Stimulated activated CD8-positive, alpha-beta memory T cell treated with anti-CD3 and anti-CD28 coated beads, Interleukin-2, amount 100 ng/mL, for 48 hours (primary cell): ENCODE measurements around the gene PAFAH1B1.
"Not testable (repeated sequence)": the region's sequence is repeated elsewhere in the genome, so short reads cannot be mapped to it uniquely, and the experiment has no call there.

Experiments
- DNase-seq, 2 donors: peaks; one replicate each; pipeline ENCODE4 v3.0.0-alpha.2; 2020; ENCODE audit warnings: low read depth in 2 of 2

Gene PAFAH1B1

DNA sequence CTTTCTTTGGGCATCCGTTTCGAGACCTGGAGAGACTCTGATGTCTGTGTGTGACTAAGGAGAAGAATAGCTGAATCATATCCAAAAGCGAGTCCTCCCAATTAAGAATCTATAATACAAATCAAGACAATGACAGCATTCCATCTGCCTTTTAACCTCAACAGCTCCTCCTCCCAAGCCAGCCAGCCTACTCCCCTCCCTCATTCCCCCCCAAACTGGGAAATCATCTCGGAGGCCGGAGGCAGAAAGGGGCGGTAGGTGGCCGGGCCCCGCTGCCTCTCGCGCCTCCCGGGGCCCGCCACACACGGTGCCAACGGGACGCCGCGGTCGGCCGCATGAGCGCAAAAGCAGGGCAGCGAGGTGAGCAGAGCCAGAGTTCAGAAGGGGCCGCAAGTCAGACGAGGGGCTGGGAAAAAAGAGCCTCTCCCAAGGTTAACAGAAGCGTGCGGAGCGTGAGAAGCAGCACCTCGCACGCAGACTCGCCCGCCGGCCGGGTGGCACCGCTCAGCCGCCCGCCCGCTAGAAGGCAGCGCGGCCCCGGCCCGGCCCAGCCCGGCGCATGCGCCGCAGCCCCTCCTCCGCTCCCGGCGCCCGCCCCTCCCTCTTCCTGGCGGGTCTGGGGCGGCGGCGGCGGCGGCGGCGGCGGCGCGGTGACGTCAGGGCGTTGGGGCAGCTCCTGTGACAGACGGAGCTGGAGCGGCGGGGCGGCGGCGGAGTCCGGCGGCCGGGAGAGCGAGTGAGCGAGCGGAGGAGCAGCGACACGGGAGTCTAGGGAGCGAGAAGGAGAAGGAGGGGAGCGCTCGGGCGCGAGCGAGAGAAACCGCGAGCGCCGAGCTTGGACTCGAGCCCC, at the start of gene PAFAH1B1:
Gene PAFAH1B1, plus strand, starts transcription at position 684 of the 850 bp plus-strand sequence. CDS start 44,635 bp downstream, outside the sequence.
- DNase-seq = peak; percentile 91 to 95

DNA sequence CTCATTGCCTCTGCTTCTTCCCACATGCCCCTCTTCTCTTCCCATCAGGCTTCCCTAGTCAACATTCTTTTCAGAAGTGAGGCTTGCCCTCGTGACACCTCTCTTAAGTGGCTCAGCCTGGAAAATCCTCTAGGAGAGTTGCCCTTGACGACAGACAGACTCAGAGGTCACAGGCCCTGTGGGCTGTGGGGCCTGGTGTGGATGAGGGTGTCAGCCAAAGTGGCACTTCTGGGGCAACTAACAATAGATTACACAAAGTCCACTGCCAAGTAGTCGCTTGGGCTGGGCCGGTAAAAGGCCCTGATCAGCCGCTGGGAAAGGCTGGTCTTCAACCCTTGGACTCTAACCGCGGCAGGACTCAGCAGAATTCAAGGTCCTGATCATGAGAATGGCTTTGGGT, 48.1 kb upstream of the PAFAH1B1 start:
- DNase-seq = no peak

DNA sequence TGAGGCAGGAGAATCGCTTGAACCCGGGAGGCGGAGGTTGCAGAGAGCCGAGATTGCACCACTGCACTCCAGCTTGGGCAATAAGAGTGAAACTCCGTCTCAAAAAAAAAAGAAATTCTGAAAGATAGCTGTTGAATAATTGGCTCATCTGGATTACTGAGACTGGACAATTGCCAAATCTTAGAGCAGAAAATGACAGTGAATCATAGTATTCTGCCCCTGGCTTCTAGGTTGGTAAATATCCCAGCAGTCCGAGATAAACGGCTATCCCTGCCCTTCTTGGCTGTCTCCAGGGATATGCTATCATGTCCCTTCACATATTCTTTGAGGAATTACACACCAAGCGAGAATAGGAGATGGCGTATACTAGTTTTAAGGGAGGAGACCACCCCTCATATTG, 46.3 kb upstream of the PAFAH1B1 start:
- no peak for DNase-seq

DNA sequence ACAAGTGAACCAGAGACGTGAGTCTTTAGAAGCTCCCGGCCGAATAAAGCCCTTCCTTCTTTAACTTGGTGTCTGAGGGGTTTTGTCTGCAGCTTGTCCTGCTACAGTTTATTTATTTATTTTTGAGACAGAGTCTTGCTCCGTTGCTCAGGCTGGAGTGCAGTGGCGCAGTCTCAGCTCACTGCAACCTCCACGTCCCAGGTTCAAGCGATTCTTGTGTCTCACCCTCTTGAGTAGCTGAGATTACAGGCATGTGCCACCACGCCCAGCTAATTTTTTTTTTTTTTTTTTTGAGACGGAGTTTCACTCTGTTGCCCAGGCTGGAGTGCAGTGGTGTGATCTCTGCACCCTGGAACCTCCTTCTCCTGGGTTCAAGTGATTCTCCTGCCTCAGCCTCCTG, 45.4 kb upstream of the PAFAH1B1 start:
- not testable (repeated sequence) for DNase-seq

DNA sequence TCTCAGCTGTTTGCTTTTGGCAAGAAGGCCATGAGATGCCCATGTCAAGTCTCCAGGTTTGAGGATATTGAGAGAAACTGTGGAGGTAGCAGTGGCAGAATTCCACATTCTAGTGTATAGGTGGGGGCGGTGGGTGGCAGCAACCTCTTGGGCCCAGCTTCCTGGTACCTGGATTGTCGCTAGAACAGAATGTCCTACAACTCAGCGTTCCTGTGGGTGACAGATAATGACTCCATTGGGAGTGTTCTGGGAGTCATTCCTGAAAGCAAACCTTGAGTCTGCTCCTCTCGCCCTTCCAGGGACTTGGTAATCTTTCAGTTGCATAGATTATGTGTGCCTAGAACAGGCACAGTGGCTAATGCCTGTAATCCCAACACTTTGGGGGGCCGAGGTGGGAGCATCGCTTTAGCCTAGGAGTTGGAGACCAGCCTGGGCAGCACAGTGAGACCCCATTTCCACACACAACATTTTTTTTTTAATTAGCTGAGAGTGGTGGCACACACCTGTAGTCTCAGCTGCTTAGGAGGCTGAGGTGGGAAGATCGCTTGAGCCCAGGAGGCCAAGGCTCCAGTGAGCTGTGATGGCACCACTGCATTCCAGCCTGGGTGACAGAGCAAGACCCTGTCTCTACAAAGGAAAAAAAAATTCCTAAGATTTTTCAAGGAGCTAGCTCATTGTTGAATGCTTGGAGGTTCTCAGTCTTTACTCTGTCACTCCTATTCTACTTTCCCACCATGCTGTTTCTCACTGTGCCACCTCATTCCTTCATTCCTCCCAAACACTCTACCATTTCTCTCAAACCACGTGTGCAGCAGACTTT, 43.9 kb upstream of the PAFAH1B1 start:
- DNase-seq = no peak

DNA sequence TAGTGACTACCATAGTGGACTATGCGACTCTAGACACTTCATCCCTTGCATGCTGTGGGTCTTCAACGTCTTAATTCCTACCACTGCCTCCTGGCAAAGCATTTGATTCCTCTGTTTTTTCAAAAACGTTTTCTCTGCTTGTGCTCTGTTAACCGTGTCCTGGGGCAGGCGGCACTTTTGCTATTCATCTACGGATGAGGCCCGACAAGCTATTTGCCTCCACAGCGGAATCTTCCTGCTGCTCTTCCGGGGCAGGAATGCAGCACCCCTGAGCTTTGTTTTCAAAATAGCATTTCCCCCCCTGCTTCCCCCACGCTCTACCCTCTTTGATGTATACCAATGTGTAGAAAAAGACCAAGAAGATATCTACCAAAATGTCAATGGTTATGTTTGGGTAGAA, 42.0 kb upstream of the PAFAH1B1 start:
- DNase-seq = no peak

DNA sequence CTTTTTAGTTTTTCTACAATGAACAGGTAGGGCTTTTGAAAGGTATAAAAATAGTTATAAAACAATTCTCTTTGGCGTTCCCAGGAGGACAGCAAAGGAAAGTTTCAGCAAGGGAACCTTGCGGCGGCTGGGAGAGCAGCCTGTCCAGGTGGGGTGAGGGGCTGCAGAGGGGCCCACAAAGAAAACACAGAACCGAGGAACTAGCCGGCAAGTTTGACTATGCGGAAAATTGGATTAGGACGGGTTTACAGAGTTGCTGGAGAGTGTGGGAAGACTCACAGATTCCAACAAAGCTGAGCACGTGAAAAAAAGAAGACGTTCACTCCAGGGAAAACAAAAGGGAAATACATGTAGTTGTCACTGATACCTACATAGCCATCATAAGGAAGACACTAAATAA, 41.5 kb upstream of the PAFAH1B1 start:
- DNase-seq = no peak

DNA sequence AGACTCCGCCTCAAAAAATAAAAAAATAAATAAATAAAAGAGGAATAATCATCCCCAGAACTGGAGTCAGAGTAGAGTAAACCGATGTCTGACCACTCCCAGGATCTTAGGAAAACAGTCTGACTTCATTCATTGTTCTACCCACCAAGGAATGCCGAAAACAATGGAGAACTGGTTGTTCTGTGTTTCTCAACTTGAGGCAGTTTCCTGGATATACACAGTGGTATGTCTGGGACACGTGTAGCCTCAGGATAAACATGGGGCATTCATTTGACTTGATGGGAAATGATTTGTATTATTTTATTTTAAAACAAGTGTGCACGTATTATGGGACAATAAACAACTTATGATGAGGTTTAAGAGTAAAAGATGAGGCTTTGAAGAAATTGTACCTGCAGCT, 32.8 kb upstream of the PAFAH1B1 start:
- no peak for DNase-seq

DNA sequence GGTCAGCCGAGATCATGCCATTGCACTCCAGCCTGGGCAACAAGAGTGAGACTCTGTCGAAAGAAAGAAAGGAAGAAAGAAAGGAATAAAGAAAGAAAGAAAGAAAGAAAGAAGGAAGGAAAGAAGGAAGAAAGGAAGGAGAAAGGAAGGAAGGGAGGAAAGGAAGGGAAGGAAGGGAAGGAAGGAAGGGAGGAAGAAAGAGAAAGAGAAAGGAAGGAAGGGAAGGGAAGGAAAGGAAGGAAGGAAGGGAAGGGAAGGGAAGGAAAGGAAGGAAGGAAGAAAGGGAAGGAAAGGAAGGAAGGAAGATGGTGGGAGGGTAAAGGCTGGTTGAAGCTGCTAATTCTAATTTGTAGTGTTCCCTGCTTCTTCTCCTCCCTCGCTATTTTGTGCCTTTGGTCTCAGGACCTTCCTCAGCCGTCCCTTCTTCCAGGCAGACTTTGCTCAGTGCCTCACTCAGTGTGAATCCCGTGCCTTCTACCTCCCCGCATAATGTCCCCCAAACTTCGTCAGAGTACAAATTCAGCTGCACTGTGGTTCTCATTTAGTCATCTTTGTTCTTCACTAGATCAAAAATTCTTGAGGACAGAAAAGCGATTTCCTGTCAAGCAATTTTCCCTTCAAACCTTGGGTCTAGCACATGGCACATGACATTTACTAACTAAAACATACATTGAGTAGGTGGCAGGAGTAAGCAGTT, 31.1 kb upstream of the PAFAH1B1 start:
- DNase-seq = no peak

DNA sequence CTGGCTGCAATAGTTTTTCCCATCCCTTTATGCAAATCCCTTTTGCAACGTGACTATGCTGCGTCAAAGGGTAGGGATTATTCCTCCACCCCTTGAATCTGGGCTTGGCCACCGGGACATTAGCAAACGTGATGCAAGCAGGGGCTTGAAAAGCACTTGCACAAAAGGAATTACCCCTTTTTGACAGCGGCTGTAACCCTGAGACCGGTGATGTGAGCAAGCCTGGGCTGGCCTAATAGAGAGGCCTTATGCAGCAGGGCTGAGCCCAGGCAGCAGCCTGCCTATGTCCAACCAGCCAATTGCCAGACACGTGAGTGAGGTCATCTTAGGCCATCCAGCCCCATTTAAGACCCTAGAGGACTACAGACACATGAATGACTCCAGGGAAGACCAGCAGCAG, 30.4 kb upstream of the PAFAH1B1 start:
- no peak for DNase-seq

DNA sequence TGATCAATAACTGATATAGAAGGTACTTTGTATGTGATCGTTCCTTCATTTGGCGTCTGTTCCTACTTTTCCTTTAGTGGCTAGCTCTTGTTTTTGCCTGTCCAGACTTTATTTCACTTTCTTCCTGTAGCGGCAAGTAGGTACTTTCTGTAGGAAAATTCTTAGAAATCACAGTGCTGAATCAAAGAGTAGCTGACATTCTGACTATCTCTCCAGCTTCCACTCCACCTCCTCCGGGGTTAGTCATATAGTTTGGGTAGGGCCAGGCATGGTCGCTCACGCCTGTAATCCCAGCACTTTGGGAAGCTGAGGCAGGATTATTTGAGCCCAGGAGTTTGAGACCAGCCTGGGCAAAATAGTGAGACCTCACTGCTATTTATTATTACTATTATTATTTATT, 29.9 kb upstream of the PAFAH1B1 start:
- DNase-seq = no peak

DNA sequence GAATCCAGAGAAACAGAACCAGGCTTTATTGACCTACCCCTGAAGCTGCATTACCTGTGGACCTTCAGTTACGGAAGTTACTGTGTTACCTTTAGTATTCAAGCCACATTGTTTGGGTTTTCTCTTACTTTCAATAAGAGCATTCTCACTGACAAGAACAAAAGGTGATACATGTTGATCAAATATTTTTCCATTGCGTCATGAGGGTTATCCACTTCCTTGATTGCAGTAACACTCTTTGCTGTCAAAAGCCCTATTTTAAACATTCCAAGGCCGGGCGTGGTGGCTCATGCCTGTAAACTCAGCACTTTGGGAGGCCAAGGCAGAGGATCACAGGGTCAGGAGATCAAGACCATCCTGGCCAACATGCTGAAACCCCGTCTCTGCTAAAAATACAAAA, 28.6 kb upstream of the PAFAH1B1 start:
- DNase-seq = no peak

DNA sequence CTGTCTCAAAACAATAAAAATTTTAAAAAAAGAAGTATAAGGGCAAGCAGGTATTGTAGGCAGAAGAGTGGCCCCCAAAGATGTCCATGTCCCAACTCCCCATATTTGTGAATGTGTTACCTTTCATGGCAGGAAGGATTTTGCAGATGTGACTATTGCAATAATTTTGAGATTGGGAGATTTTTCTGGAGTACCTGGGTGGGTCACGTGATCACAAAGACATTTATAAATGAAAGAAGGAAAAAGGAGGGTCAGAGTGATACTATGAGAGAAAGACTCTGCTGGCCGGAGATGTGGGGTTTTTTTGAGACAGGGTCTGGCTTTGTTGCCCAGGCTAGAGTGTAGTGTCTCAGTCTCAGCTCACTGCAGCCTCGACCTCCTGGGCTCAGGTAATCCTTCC, 27.4 kb upstream of the PAFAH1B1 start:
- no peak for DNase-seq

DNA sequence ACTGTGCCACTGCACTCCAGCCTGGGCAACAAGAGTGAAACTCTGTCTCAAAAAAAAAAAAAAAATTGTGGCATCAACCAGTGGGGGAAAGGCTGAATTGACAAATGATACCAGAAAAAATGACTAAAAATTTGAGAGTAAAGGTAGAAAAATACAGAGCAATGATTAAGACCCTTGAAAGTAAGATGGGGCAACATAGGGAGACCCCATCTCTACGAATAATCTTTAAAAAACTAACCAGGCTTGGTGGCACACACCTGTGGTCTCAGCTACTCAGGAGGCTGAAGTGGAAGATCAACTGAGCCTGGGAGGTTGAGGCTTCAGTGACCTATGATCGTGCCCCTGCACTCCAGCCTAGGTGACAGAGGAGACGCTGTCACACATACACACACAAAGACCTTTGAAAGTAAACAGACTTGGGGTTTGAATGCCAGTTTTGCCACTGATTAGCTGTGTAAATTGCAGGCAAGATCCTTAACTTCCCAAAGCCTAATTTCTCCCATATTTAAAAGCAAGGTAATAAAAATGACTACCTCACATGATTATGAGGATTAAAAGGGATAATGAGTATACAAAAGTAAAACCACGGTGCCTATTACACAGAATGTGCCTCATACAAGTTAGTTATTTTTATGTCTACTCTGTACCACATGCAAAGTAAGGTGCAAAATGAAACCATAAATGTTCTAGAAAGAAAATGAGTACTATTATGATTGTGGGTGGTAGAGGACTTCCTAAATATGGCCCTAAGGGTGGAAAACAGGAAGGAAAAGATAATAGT, 21.7 kb upstream of the PAFAH1B1 start:
- no peak for DNase-seq

DNA sequence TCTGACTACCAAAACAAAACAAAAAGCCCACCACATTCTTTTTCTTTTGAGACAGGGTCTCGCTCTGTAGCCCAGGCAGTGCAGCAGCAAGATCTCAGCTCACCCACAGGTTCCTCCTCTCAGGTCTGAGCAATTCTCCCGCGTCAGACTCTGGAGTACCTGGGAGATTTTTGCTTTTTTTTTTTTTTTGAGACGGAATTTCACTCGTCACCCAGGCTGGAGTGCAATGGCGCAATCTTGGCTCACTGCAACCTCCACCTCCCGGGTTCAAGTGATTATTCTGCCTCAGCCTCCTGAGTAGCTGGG, 21.2 kb upstream of the PAFAH1B1 start:
- not testable (repeated sequence) for DNase-seq

DNA sequence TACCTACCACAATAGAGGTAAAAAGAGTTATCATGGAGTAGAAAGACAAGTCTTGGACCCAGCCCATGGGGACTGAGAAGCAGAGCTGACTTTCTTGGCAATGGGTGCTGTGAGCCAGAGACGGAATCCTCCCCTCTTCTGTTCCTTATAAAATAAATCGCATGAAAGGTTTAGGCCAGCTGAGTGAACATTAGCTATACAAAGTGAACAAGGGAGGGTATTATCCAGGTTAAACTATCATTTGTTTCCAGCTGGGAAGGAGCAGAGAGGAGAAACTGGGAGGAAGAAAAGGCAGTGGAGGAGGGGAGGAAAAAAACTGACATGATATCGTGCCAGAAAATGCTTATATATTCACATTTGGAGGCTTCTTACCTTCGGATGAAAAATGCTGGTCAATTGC, 13.3 kb upstream of the PAFAH1B1 start:
- no peak for DNase-seq

DNA sequence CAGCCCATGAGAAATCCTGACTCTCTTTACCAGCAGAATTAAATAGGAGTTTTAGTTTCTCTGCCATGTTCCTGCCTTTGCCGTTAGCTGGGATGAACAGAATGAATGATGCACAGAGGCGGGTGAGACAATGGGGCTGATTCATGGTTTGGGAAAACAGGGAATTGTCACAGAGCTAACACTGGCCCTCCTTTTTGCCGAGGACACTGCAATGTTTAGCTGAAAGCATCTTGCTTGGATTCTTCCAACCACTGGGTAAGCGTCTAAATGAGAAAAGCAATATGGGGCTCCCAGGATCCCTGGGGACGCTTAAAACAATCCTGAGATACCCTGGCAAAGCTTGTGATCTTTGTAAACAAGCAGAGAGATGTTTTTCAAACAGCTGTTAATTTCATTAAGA, 12.8 kb upstream of the PAFAH1B1 start:
- no peak for DNase-seq

DNA sequence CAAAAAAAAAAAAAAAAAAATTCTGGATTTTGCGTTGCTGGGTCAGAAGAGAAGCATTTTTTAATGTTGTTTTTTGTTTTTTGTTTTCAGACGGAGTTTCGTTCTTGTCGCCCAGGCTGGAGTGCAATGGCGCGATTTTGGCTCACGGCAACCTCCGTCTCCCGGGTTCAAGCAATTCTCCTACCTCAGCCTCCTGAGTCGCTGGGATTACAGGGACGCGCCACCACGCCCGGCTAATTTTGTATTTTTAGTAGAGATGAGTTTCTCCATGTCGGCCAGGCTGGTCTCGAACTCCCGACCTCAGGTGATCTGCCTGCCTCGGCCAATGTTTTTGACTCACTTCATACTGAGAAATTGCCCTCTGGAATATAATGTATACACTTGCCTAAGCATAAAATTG, 11.0 kb upstream of the PAFAH1B1 start:
- no peak for DNase-seq

DNA sequence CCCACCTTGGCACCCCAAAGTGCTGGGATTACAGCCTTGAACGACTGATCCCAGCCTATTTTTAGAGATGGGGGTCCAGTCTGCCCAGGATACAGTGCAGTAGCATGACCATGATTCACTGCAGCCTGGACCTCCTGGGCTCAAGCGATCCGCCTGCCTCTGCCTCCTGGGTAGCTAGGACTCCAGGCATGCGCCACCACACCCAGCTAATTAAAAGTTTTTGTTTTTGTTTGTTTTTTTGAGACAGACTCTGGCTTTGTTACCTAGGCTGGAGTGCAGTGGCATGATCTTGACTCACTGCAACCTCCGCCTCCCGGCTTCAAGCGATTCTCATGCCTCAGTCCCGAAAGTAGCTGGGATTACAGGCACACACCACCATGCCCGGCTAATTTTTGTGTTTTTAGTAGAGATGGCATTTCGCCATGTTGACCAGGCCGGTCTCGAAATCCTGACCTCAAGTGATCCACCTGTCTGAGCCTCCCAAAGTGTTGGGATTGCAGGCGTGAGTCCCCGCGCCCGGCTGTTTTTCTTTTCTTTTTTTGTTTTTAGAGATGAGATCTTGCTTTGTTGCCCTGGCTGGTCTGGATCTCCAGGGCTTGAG, 2.3 kb upstream of the PAFAH1B1 start:
- no peak for DNase-seq

DNA sequence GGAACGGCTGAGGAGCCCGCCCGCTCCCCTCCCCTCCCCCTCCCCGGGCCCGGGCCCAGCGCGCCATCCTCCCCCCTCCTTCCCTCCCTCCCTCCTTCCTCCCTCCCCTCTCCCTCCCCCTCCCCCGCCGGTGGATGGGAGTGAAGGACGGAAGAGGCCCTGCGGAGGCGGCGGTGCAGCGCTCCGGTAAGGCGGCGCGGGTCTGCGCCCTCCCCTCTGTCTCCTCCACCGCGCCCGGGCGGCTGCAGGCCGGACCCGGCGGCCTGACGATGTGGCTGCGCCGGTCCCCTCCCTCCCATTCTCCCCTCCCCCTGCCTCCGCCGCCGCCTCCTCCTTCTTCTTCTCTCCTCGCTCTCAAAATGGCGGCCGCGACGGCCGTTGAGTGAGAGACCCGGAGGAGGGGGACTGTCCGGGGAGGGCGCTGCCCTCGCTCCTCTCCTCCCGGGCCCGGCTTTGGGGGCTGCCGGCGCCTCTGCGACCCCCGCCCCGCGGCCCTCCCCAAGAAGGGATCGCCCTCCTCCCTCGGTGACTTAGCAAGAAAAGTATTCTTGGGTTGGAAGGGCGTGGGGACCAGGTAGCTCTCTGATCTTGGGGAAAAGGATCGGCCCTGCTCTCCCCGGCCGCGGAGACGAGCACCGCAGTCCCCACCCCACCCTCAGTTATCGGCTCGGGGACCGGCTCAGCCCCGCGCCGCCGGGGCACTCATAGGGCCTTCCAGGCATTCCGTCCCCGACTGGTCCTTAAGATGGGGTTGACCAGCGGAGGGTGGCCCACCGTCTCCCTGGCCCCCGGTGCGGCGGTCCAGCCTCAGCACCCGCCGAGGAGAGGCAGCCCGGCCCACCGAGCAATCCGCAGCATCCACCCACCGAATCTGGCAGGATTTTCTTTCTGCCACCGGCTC, 617 bp downstream of the PAFAH1B1 start:
- peak; percentile 69 to 76 for DNase-seq
